Activated naive CD8-positive, alpha-beta T cell (primary cell): Measurements from ENCODE around the gene ZNF784.

Experiments
- H3K27ac Mint-ChIP-seq: one replicate; pipeline ENCODE4 v1.8.0; 2021; ENCODE audit warnings: mixed read lengths
- H3K27me3 Mint-ChIP-seq: one replicate; pipeline ENCODE4 v1.8.0; 2021; ENCODE audit warnings: mixed read lengths
- H3K36me3 Mint-ChIP-seq: one replicate; pipeline ENCODE4 v1.8.0; 2021; ENCODE audit warnings: mixed read lengths
- H3K4me1 Mint-ChIP-seq: one replicate; pipeline ENCODE4 v1.8.0; 2021; ENCODE audit warnings: low read depth, mixed read lengths
- H3K4me3 Mint-ChIP-seq: one replicate; pipeline ENCODE4 v1.8.0; 2021; ENCODE audit warnings: mild to moderate bottlenecking, mixed read lengths
- H3K9me3 Mint-ChIP-seq: one replicate; pipeline ENCODE4 v1.8.0; 2021; ENCODE audit warnings: low read depth, mixed read lengths

The ZNF784 gene

GRCh38 chr19:55650602-55651230, 26.4 kb upstream of the ZNF784 start:
- H3K27ac Mint-ChIP-seq = peak overlapping the region; percentile 28
- no peaks in the 10 kb centered on the region for H3K9me3 Mint-ChIP-seq
- peaks cover 29% of the 10 kb centered on the region for H3K4me1 Mint-ChIP-seq

GRCh38 chr19:55650126-55650557, 25.8 kb upstream of the ZNF784 start:
- Mint-ChIP-seq H3K9me3 (no peaks in the 10 kb centered on the region), H3K4me3 (peak overlapping the region; percentile 77), H3K36me3 (no peaks in the 10 kb centered on the region), H3K27me3 (no peaks in the 10 kb centered on the region), H3K27ac (peak overlapping the region; percentile 28), H3K4me1 (peaks cover 35% of the 10 kb centered on the region)

More at GRCh38 chr19:55650602-55651230, 26.4 kb upstream of the ZNF784 start:
- H3K27me3 Mint-ChIP-seq = no peaks in the 10 kb centered on the region
- H3K36me3 Mint-ChIP-seq = peaks cover 2% of the 10 kb centered on the region
- H3K4me3 Mint-ChIP-seq = peak overlapping the region; percentile 77

DNA sequence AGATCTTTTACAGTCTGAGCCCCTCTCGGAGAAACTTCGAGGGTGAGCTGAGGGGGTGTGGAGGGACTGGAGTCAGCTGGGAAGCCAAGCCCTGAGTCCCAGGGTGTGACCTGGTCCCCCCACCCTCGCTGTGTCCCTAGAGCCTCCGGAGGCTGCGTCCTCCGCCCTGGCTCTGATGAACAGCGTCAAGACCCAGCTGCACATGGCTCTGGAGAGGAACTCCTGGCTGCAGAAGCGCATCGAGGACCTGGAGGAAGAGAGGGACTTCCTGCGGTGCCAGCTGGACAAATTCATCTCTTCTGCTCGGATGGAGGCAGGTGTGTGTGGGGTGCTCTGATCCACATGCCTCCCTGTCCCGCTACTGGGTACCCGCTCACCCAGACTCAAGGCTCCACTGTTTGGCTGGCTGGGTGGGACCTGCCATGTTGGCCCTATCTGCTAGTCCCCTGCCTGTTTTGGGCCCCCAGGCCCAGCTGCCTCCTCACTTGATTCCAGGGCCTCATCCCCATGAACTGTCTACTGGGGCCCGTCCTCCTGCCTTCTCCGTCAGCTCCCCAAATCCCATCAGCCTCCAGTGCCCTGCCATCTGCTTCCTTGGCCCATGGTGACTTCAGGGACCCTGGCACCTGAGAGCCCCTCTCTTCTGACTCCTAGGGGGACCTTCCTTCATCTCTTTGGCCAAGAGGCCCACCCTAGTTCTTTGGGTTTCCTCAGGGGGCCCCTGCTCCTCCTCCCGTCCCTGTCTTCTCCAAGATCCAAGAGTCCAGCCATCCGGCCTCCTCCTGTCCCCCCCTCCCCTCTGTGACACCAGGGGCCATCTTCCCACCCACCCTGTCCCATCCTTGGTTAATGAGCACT, 25.1 kb upstream of the ZNF784 start:
- peak overlapping the region; percentile 85 for H3K4me3 Mint-ChIP-seq
- no peaks in the 10 kb centered on the region for H3K9me3 Mint-ChIP-seq
- peak overlapping the region; percentile 78 for H3K27ac Mint-ChIP-seq
- no peaks in the 10 kb centered on the region for H3K36me3 Mint-ChIP-seq
- H3K27me3 Mint-ChIP-seq = no peaks in the 10 kb centered on the region
- peaks cover 35% of the 10 kb centered on the region for H3K4me1 Mint-ChIP-seq

DNA sequence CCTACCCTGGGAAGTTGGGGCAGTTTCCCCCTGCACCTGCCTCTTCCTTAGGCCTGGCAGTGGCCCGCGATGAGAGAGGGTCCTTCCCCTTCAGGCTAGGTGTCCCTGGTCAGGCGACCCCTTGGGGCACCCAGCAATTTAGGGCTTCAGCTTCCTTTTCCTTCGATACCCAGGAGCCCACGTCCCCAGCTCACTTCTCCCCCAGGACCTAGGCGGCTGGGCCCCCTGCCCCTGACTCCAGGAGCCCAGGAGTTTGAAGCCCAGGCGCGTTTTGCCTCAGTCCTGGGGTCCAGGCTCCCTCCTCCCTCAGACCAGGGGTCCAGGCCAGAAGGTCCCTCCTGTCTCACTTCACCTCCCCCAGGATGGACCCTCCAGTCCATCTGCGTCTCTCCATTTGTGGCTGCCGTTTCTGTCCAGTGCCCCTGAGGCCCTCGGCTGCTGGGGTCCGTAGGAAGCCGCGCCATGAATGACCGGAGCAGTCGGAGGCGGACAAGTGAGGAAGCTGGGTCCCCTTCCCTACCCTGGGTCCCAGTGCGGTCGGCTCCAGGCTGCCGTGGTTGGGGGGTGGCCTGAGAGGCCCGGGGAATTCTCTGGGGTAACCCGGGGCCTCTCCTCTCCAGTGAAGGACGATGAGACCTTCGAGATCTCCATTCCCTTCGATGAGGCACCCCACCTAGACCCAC, 24.4 kb upstream of the ZNF784 start:
- Mint-ChIP-seq H3K27me3 (no peaks in the 10 kb centered on the region), H3K9me3 (no peaks in the 10 kb centered on the region), H3K4me1 (peaks cover 37% of the 10 kb centered on the region), H3K27ac (no peak overlapping the region), H3K36me3 (no peaks in the 10 kb centered on the region), H3K4me3 (peak overlapping the region; percentile 85)

GRCh38 chr19:55647732-55648584, 23.6 kb upstream of the ZNF784 start, which contains the start of gene CCDC106:
Gene CCDC106 (plus strand): TSS chr19:55648212. CDS start chr19:55649047, 835 bp downstream.
- Mint-ChIP-seq H3K4me1 (peaks cover 42% of the 10 kb centered on the region), H3K27me3 (no peaks in the 10 kb centered on the region), H3K4me3 (peak within 1 kb of the TSS; percentile 88), H3K36me3 (no peaks in the 10 kb centered on the region), H3K27ac (peak within 1 kb of the TSS; percentile 67), H3K9me3 (no peaks in the 10 kb centered on the region)

GRCh38 chr19:55646889-55647731, 22.7 kb upstream of the ZNF784 start:
- Mint-ChIP-seq H3K4me3 (peak overlapping the region; percentile 88), H3K27me3 (no peaks in the 10 kb centered on the region), H3K27ac (peak overlapping the region; percentile 67), H3K4me1 (peaks cover 45% of the 10 kb centered on the region), H3K36me3 (no peaks in the 10 kb centered on the region), H3K9me3 (no peaks in the 10 kb centered on the region)

GRCh38 chr19:55645512-55645881, 21.1 kb upstream of the ZNF784 start:
- Mint-ChIP-seq H3K4me3 (peak overlapping the region; percentile 81), H3K36me3 (no peaks in the 10 kb centered on the region), H3K27ac (peak overlapping the region; percentile 50), H3K27me3 (no peaks in the 10 kb centered on the region), H3K9me3 (no peaks in the 10 kb centered on the region), H3K4me1 (peaks cover 46% of the 10 kb centered on the region)

DNA sequence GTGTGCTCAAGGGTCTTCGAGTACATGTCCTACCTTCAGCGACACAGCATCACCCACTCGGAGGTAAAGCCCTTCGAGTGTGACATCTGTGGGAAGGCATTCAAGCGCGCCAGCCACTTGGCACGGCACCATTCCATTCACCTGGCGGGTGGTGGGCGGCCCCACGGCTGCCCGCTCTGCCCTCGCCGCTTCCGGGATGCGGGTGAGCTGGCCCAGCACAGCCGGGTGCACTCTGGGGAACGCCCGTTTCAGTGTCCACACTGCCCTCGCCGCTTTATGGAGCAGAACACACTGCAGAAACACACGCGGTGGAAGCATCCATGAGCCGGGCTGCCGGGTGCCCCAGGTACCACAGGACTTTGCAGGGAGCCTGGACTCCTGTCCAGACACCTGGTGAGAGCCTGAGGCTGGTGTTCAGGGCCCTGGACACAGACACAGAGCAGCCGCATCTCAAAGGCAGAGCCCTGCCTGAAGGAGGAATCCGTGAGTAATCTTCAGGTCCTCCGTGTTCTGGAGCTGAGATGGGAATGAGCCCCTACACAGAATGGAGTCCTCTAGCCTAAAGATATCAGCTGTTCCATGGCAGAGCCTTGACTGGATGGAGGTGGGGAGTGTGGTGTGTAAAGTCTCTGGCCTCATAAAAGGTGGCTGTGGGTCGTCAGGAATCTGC, 20.6 kb upstream of the ZNF784 start:
- Mint-ChIP-seq H3K36me3 (no peaks in the 10 kb centered on the region), H3K27ac (peak overlapping the region; percentile 95), H3K4me3 (peak overlapping the region; percentile 97), H3K27me3 (no peaks in the 10 kb centered on the region), H3K9me3 (no peaks in the 10 kb centered on the region), H3K4me1 (peaks cover 44% of the 10 kb centered on the region)

DNA sequence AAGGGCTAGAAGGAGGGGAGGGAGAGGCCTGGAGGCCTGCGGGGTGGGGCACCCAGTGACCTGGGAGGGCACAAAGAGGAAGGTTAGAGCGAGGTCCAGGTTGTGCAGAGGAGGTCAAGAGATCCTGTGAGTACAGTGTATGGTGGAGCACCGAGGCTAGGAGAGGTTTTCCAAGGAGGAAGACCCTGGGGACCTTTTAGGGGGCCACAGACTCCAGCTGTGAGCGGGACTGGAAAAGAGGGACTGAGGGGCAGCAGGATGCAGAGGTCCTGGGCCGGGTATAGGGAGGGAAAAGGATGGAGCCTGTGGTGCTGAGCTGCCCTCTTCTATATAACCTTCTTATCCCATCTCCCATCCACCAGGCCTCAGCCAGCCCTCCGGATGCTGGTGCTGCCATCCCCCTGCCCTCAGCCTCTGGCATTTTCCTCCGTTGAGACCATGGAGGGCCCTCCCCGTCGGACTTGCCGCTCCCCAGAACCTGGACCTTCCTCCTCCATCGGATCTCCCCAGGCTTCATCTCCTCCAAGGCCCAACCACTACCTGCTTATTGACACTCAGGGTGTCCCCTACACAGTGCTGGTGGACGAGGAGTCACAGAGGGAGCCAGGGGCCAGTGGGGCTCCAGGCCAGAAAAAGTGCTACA, 19.9 kb upstream of the ZNF784 start:
- Mint-ChIP-seq H3K27ac (peak overlapping the region; percentile 95), H3K4me3 (peak overlapping the region; percentile 97), H3K27me3 (no peaks in the 10 kb centered on the region), H3K9me3 (no peaks in the 10 kb centered on the region), H3K4me1 (peaks cover 41% of the 10 kb centered on the region), H3K36me3 (no peaks in the 10 kb centered on the region)

DNA sequence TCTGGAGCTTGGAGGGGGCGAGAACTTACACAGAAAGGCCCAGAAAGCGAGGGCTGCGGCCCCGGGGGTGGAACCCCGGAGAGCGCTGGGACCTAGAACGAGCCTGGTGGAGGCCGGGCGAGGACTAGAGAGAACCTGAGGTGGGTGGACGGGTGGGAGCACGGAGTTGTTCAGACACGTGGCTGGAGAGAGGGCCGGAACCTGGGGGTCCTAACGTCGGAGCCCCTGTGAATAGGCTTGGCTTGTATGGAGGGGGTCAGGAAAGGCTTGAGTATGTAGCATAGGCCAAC, 19.5 kb upstream of the ZNF784 start:
- peak overlapping the region; percentile 97 for H3K4me3 Mint-ChIP-seq

GRCh38 chr19:55643003-55643886, 18.9 kb upstream of the ZNF784 start, which contains the start of gene ZNF581:
Gene ZNF581 (plus strand): TSS chr19:55643649. CDS start chr19:55644572, 923 bp downstream.
- Mint-ChIP-seq H3K27me3 (no peaks in the 10 kb centered on the region), H3K9me3 (no peaks in the 10 kb centered on the region), H3K4me1 (peaks cover 42% of the 10 kb centered on the region), H3K27ac (peak within 1 kb of the TSS; percentile 100), H3K4me3 (peak within 1 kb of the TSS; percentile 97), H3K36me3 (peaks cover 2% of the 10 kb centered on the region)

More for the DNA sequence above, 19.5 kb upstream of the ZNF784 start:
- no peaks in the 10 kb centered on the region for H3K27me3 Mint-ChIP-seq
- H3K36me3 Mint-ChIP-seq = peaks cover 2% of the 10 kb centered on the region
- H3K9me3 Mint-ChIP-seq = no peaks in the 10 kb centered on the region
- H3K27ac Mint-ChIP-seq = peak overlapping the region; percentile 95
- H3K4me1 Mint-ChIP-seq = peaks cover 43% of the 10 kb centered on the region
